GM04503 (cell line): ENCODE data around the gene KMT2C.

Source experiments
- DNase-seq: peaks from one replicate; pipeline ENCODE4 v3.0.0-alpha.2; 2012; ENCODE audit warnings: low read depth

KMT2C gene

DNA sequence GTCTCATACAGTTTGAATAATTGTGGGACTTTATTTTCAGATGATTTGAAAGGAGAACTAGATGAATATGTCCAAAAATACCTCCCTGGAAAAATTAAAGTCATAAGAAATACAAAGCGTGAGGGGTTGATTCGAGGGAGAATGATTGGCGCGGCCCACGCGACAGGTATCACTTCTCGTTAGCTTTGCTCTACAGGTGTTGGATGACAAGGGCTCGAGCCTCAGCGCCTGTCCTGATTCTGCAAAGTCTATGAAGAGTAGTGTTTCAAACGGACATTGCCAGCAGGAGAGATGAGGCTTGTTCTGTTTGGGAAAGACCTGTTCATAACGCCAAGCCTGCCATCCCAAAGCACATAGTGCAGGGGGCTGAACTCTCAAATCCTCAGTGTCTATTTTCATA, 330.6 kb downstream of the KMT2C start:
- DNase-seq: no peak

DNA sequence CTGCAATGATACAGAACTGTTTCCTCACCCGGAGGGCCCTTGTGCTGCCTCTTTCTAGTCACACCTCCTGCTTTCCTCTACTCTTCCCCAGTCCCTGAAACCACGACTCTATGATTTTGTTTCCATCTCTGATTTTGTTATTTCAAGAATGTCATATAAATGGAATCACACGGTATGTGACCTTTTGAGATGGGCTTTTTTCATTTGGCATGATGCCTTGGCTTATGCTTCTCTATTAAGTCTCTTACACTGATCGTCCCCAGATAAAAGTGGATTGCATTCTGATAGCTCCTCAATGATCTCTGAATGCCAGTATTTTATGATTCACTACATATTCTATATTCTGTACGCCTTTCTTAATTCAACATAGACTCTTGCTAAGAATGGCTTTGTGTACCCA, 332.1 kb downstream of the KMT2C start:
- no peak for DNase-seq

DNA sequence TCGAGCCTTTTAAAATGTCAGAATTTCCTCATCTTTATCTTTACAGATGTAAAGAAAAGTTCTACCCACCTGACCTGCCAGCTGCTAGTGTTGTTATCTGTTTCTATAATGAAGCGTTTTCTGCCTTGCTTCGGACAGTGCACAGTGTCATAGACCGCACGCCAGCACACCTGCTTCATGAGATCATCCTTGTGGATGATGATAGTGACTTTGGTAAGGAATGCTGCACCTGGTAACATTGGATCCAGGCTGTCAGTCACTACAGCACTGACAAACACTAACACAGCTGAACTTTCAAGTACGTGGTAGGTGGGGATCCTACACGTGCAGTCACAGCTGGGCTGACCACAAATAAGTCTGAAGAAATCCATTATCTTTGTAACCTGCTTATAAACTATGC, 332.7 kb downstream of the KMT2C start:
- DNase-seq: no peak

DNA sequence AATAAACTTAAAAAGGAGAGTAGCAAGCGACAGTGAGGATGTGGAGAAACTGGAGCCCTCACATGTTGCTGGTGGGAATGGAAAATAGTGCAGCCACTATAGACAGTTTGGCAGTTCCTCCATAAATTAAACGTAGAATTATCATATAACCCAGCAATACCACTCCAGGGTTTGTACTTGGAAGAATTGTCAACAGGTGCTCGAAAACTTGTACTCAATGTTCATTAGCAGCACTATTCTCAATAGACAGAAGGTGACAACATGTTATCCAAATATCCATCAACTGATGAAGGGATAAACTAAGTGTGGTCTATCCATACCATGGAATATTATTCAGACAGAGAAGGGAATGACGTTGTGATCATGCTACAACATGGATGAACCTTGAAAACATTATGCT, 338.5 kb downstream of the KMT2C start:
- no peak for DNase-seq

DNA sequence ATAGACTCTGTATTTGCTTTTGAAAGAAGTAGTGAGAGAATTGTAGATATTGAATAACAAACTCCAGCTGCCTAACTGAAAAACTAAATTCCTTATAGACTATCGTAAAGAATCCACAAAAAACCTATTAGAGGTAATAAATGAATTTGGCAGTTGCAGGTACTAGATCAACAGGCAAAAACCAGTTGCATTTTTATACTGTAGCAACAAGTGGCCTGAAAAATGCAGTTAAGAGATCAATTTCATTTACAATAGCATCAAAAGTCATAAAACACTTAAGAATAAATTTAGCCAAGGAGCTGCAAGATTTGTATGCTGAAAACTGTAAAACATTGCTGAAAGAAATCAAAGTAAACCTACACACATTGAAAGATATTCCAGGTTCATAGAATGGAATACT, 340.0 kb downstream of the KMT2C start:
- DNase-seq: no peak

DNA sequence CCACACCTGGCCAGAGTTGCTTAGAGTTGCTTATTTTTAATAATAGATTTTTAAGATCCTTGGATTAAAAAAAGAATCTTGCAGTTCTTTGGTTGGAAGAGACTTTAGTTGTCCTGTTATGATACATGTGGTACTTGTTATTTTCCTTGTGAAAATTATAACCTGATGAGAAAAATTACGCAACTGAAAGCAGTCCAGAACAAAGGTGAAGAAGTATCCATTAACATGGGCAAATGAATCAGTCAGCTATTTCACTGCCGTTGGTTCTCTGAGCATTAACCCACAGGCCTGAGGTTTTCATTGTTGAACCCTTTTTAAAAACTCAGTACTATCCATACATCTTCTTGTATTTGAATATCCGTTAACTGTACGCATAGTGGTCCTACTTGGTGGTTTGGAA, 342.1 kb downstream of the KMT2C start:
- DNase-seq: no peak

DNA sequence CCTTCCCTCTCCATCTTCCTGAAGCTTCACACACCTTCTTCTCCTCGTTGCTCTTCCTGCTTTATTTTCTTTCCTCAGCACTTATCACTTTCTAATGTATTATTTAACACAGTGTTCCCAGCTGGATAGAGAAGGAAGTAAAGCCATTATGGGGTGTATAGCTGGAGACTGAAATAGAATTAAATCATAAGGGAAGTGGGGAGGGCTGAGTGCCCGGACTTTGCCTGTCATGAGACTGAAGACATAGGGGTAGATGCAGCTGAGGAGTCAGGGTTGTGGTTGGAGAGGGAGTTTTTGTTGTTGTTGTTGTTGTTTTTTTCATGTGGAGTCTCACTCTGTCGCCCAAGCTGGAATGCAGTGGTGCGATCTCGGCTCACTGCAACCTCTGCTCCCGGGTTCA, 345.1 kb downstream of the KMT2C start:
- DNase-seq: no peak

DNA sequence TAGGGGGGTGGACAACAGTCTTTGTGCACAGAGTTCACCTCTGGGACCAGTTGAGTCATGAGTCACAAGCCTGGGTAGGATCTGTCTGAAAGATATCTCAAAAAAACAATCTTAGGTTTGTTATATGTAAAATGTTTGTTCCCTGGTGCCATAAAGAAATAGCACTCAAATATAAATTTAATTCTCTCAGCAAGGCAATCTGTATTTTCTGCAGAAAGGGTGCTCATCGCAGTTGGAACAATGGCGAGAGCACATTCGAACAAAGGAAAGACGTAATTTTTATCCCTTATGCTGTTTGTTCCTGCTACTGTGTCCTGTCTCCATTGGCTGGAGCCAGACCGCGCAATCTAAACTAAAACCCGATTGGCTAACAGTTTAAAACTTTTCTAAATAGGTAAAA, 346.6 kb downstream of the KMT2C start:
- no peak for DNase-seq

DNA sequence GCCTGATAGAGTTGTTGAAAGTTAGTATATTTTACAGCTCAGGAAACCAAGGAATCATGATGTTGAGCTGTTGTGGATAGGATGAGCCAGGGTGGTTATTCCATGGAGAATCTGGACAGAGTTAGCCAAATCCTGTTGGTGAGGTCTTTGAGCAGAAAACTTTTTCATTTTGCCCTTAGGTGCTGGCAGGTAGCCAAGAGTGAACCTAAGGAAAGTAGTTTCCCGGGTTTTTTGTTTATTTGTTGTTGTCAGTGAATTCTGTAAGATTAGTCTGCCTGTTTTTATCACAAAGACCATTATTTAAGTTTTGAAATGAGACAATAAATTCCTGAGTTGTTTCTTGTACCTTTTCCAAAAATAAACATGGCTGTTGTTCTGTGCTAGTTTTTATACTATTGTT, 349.3 kb downstream of the KMT2C start:
- DNase-seq: no peak

DNA sequence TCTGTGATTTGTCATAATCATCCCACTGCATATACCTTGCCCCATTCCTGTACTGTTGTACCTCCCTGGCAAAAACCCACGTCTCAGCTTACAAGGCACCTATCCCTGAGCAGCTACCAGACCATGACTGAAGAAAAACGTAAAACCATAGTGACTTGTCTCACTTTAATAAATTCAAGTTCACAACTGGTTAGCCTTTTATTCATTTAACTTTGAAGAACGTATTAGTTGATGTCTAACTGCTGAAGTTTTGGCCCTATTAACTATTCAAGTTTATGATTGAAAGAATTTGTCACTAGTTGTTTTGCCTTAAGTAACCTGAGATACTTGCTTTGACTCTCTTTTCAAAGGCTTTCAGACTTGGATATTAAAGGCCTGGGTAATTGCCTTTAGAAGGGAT, 350.7 kb downstream of the KMT2C start:
- DNase-seq: no peak
